Uterus (tissue), 2 donors: Measurements from ENCODE around the gene BTBD6.

Experiments used
- CTCF ChIP-seq, 4 experiments: fragments of 200-600 bp in 2 of 4; fragments of 450-650 bp in 2 of 4; sonication (generic) in 2 of 4; IDR thresholded peaks; one replicate each; pipeline ENCODE4 v1.5.1; 2016 to 2019; ENCODE audit warnings: antibody characterized with exemption in 4 of 4, mild to moderate bottlenecking in 2 of 4, moderate library complexity in 1 of 4
- POLR2A ChIP-seq, 2 donors: fragments of 450-650 bp; IDR thresholded peaks; one replicate each; pipeline ENCODE4 v1.6.1; 2016; ENCODE audit warnings: antibody characterized with exemption in 2 of 2, mild to moderate bottlenecking in 1 of 2, moderate library complexity in 1 of 2

DNA sequence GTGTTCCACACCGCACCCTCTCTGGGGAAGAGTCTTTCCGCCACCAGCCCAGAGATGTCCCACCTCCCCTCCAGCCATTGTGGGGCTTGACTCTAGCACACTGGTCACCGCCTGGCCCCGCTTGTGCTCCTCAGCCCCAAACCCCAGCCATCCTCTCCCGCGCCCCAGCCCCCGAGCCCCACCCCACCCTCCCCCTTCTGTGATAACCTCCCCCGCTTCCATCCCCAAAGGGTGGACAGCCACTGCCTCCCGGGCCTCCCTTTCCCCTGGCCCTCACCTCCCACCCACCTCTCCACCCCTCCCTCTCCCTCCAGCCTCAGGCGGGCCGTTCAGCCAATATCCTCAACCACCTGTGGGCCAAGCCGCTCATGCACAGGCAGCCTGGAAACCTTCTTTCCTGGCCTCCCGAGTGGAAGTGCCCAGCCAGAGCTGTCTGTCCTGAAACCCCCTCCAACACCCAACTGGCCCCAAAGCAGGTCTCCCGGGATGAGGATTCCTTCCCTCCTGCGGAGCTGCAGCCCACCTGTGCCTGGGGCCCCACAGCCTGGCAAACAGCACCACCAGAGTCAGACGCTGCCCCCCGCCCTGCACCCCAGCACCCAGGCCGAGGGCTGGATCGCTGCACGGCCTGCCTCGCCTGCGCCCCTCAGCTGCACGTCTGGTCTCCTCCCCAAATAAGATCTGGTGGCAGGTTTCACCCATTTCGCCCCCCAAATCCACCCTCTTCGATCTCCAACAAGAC lies 40.2 kb upstream of the BTBD6 start:
- TF ChIP-seq CTCF (IDR thresholded peaks at IDR 0.05): no peak
- no peak for TF ChIP-seq POLR2A (IDR thresholded peaks at IDR 0.05)
